CD4-positive, alpha-beta memory T cell (primary cell): ENCODE measurements around the gene TREML2. TPM values are rescaled to one million over a fixed set of nuclear protein-coding genes. Genes with fewer than 3 reads are reported as not detected.

Source experiments
- CTCF ChIA-PET: fragments of 350-600 bp; sonication (Branson Sonifier 250); formaldehyde crosslinking; loops from one replicate; lab custom pipeline; 2021; ENCODE audit warnings: inconsistent platforms; ENCODE audit not compliant: partially characterized antibody; lab: Charles Lee
- POLR2A ChIA-PET: fragments of 350-600 bp; sonication (Branson Sonifier 250); formaldehyde crosslinking; loops from one replicate; lab custom pipeline; 2021; ENCODE audit not compliant: partially characterized antibody; lab: Charles Lee
- DNase-seq, 5 donors: peaks; one replicate each; pipeline versions ENCODE4 v3.0.0 to v3.0.0-alpha.2; 2020 to 2022; ENCODE audit warnings: mixed read lengths in 1 of 5
- H3K27ac ChIP-seq: one replicate; pipeline ENCODE4 v1.7.0; 2013; ENCODE audit warnings: low read depth, low read length
- H3K27me3 ChIP-seq: 2 replicates; pipeline ENCODE4 v1.7.0; 2013; ENCODE audit warnings: mild to moderate bottlenecking, low read length, moderate library complexity; ENCODE audit not compliant: insufficient read depth
- H3K36me3 ChIP-seq: 2 replicates; pipeline ENCODE4 v1.7.0; 2013; ENCODE audit warnings: mild to moderate bottlenecking, low read length, moderate library complexity; ENCODE audit not compliant: insufficient read depth
- H3K4me1 ChIP-seq: 2 replicates; pipeline ENCODE4 v1.7.0; 2013; ENCODE audit warnings: mild to moderate bottlenecking, low read length, moderate library complexity; ENCODE audit not compliant: insufficient read depth
- H3K4me3 ChIP-seq, 2 donors: one replicate each; pipeline ENCODE4 v1.7.0; 2013; ENCODE audit warnings: low read length in 2 of 2, mild to moderate bottlenecking in 1 of 2
- H3K9me3 ChIP-seq, 2 donors: one replicate each; pipeline ENCODE4 v1.7.0; 2013; ENCODE audit warnings: low read length in 2 of 2, control low read depth in 1 of 2; ENCODE audit not compliant: control insufficient read depth in 1 of 2
- H3K27ac Mint-ChIP-seq, 7 donors: one replicate each; pipeline ENCODE4 v1.8.0; 2020 to 2021; ENCODE audit warnings: mixed read lengths in 7 of 7, mild to moderate bottlenecking in 6 of 7, inconsistent platforms in 3 of 7, moderate library complexity in 3 of 7
- H3K27me3 Mint-ChIP-seq, 2 donors: one replicate each; pipeline ENCODE4 v1.8.0; 2020 to 2021; ENCODE audit warnings: mixed read lengths in 2 of 2
- H3K36me3 Mint-ChIP-seq, 2 donors: one replicate each; pipeline ENCODE4 v1.8.0; 2020 to 2021; ENCODE audit warnings: mixed read lengths in 2 of 2, inconsistent platforms in 1 of 2, mild to moderate bottlenecking in 1 of 2
- H3K4me1 Mint-ChIP-seq, 4 donors: one replicate each; pipeline ENCODE4 v1.8.0; 2020 to 2021; ENCODE audit warnings: mixed read lengths in 4 of 4, mild to moderate bottlenecking in 1 of 4
- H3K4me3 Mint-ChIP-seq, 8 donors: one replicate each; pipeline ENCODE4 v1.8.0; 2020 to 2021; ENCODE audit warnings: mixed read lengths in 8 of 8, mild to moderate bottlenecking in 7 of 8, moderate library complexity in 6 of 8, inconsistent platforms in 3 of 8
- H3K9me3 Mint-ChIP-seq, 8 donors: one replicate each; pipeline ENCODE4 v1.8.0; 2020 to 2021; ENCODE audit warnings: mixed read lengths in 8 of 8, mild to moderate bottlenecking in 5 of 8, inconsistent platforms in 3 of 8, moderate library complexity in 1 of 8
- intact Hi-C: fragments of 100-400 bp; cut with micrococcal nuclease; formaldehyde crosslinking; loops from one replicate; pipeline ENCODE4 v1.15.1; 2023
- polyA plus RNA-seq, 2 donors: library from polyadenylated mRNA; unstranded; fragments of 300-500 nt; fragmentation: Illumina TruSeq; gene quantifications; one replicate each; pipeline ENCODE4 v1.2.3, GENCODE V29; 2021
- total RNA-seq, 2 experiments: library from RNA; stranded (reverse); gene quantifications; one replicate each; pipeline ENCODE4 v1.2.3, GENCODE V29; 2021

Gene TREML2
- total and polyA plus RNA-seq, 4 experiments from 2014 or later: 0.35 to 4.8 (median 0.98) TPM

DNA sequence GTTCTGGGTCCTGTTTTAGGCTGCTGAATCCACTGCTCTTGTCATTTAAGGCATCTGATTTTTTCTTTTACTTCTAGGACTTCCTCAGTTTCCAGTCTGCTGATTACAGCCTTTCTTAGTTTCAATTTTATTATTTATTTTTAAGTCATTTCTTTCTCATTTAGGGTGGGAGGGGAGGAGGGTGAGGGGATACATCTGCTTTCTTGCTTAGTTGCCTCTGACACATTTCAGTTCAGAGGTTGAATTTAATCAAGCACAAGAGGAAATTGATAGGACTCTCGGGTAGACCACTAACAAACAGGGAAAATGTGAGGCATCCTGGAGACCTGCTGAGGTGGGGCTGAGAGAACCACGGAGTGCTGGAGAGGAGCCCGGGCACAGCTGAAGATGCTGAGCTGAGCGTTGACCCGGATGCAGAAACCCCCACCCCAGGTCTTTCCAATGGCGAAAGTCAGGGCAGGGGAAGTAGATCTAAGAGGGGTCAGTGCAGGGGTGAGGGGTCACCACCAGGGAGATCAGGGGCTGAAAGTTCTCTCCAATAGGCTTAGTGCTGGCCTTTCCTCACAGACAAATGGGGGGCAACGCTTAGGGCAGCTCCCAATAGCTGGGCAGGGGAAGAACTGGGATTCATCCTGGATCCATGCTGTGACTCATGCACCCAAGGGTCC, 7.6 kb upstream of the TREML2 start:
- peaks cover 6 to 18% (median 11%) of the 10 kb centered on the region in 4 donors for H3K4me1 Mint-ChIP-seq
- H3K4me3 ChIP-seq: no peak overlapping the region
- H3K9me3 Mint-ChIP-seq: peaks cover 0 to 3% (median 0%) of the 10 kb centered on the region in 8 donors
- H3K27me3 ChIP-seq: no peaks in the 10 kb centered on the region
- POLR2A ChIA-PET: no interaction called here
- CTCF ChIA-PET: no interaction called here
- no peak overlapping the region for H3K4me3 Mint-ChIP-seq
- intact Hi-C loops: no loop called here
- no peaks in the 10 kb centered on the region for H3K36me3 ChIP-seq
- peaks cover 0 to 2% of the 10 kb centered on the region in 2 donors for H3K27me3 Mint-ChIP-seq
- peaks cover 7% of the 10 kb centered on the region for H3K4me1 ChIP-seq
- DNase-seq: no peak
- H3K27ac Mint-ChIP-seq: no peak overlapping the region
- no peaks in the 10 kb centered on the region for H3K36me3 Mint-ChIP-seq
- H3K9me3 ChIP-seq: no peaks in the 10 kb centered on the region
- no peak overlapping the region for H3K27ac ChIP-seq

DNA sequence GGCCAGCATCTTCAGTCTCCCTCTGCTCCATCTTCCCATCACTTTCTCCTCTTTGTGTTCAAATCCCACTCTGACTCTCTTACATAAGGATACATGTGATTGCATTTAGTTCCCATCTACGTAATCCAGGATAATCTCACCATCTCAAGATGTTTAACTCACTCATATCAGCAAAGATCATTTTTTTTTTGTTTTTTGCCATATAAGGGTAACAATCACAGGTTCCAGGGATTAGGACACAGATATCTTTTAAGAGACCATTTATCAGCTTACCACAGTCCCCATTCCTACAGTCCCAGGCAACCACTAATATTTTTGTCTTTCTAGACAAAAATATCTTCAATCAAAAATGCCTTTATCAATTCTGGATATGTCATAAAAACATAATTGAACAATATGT, 3.2 kb upstream of the TREML2 start:
- H3K4me1 ChIP-seq: peaks cover 51% of the 10 kb centered on the region
- H3K9me3 ChIP-seq: no peaks in the 10 kb centered on the region
- DNase-seq: no peak
- CTCF ChIA-PET: interaction anchor here (1.1 kb wide), 1 partner anchor 22 kb away, joined by 3 read pairs; no protein-coding TSS in a partner anchor
- H3K27me3 ChIP-seq: no peaks in the 10 kb centered on the region
- Mint-ChIP-seq H3K27ac (peak overlapping the region in 6 of 7 donors; percentile 21 to 98 (median 80)), H3K4me3 (peak overlapping the region in 2 of 8 donors; percentile 5 to 16), H3K36me3 (no peaks in the 10 kb centered on the region), H3K9me3 (peaks cover 0 to 3% (median 0%) of the 10 kb centered on the region in 8 donors), H3K4me1 (peaks cover 40 to 61% (median 50%) of the 10 kb centered on the region in 4 donors), H3K27me3 (no peaks in the 10 kb centered on the region)
- H3K27ac ChIP-seq: no peak overlapping the region
- intact Hi-C loops: no loop called here
- H3K4me3 ChIP-seq: no peak overlapping the region
- no peaks in the 10 kb centered on the region for H3K36me3 ChIP-seq
- POLR2A ChIA-PET: no interaction called here

DNA sequence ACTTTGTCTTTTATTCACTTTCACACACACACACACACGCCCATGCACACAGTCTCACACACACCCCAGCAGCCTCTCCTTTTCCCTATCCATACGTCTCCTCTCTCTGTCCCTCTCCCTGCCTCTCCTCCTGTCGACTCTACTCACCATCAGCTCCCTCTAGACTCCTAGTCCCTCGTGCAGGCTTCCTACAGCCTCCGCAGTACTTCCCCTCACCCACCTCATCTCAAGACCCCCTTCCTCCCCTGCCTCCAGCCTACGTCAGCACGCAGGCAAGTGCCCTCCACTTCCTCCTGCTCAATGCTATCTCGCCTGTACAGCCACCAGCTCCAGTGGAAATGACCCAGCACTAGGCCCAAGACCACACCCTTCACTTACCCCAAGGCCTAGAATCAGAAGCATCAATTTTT, 820 bp upstream of the TREML2 start:
- ChIA-PET CTCF (interaction anchor here (1.3 kb wide), 1 partner anchor 20 kb away, joined by 10 read pairs; no protein-coding TSS in a partner anchor), POLR2A (no interaction called here)
- Histone ChIP-seq H3K9me3 (no peaks in the 10 kb centered on the region), H3K4me3 (peak overlapping the region in 1 of 2 donors; percentile 37), H3K27ac (peak overlapping the region; percentile 78), H3K27me3 (no peaks in the 10 kb centered on the region), H3K4me1 (peaks cover 61% of the 10 kb centered on the region), H3K36me3 (no peaks in the 10 kb centered on the region)
- intact Hi-C loops: loop anchor here (2.0 kb wide), 1 partner anchor 97 kb away; no protein-coding TSS in a partner anchor
- Mint-ChIP-seq H3K27me3 (no peaks in the 10 kb centered on the region), H3K4me1 (peaks cover 51 to 82% (median 63%) of the 10 kb centered on the region in 4 donors), H3K9me3 (peaks cover 0 to 3% (median 0%) of the 10 kb centered on the region in 8 donors), H3K4me3 (peak overlapping the region; percentile 65 to 86 (median 75)), H3K36me3 (peaks cover 2 to 11% of the 10 kb centered on the region in 2 donors), H3K27ac (peak overlapping the region; percentile 94 to 98 (median 97))
- DNase-seq: no peak

DNA sequence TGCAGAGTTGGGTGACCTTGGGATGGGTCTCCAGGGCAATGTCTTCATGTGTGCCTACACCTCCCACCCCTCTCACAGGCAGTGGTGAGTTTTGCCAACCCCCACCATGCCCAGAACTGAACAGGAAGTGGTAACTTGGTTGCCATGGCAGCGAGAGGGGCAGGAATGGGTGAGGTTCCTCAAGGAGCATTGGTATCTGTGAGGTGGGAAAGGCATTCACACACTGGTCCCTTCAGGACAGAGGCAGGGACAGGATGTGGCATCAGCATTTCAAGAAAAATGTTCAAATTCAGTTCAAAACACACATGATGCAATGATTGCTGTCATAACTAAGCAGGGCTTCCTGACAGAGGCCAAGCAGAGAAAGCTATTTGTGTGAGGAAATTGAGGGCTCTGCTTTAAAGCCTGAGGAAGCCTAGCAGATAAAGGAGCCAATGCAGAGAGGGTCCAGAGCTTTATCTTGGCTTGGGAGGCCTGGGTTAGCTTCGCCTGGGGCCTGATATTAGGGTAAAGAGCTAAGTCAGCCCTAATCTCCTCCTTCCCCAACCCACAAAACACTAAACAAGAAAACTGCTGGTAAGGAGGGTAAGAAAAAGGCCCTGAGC, 551 bp downstream of the TREML2 start:
- H3K27ac Mint-ChIP-seq: peak overlapping the region; percentile 94 to 98 (median 97)
- H3K27me3 Mint-ChIP-seq: no peaks in the 10 kb centered on the region
- Histone ChIP-seq H3K27me3 (no peaks in the 10 kb centered on the region), H3K27ac (peak overlapping the region; percentile 78), H3K4me1 (peaks cover 61% of the 10 kb centered on the region), H3K9me3 (no peaks in the 10 kb centered on the region), H3K4me3 (peak overlapping the region; percentile 5 to 37), H3K36me3 (no peaks in the 10 kb centered on the region)
- CTCF ChIA-PET: interaction anchor here (0.8 to 3.2 kb wide), 9 partner anchors 8 to 161 kb away, joined by 3 to 18 read pairs (median 3); partner anchors contain the start of genes NFYA, OARD1 and UNC5CL
- H3K9me3 Mint-ChIP-seq: peaks cover 0 to 3% (median 0%) of the 10 kb centered on the region in 8 donors
- peak overlapping the region; percentile 68 to 86 (median 78) for H3K4me3 Mint-ChIP-seq
- DNase-seq: peak; percentile 62 to 79 (median 73)
- H3K36me3 Mint-ChIP-seq: peaks cover 2 to 11% of the 10 kb centered on the region in 2 donors
- POLR2A ChIA-PET: interaction anchor here (0.7 to 1.8 kb wide), 7 partner anchors 18 to 144 kb away, joined by 3 to 15 read pairs (median 3); partner anchors contain the start of genes NFYA and OARD1
- intact Hi-C loops: loop anchor here (1.0 to 2.0 kb wide), 2 partner anchors 98 to 128 kb away; partner anchors contain the start of genes NFYA and OARD1
- H3K4me1 Mint-ChIP-seq: peaks cover 51 to 95% (median 65%) of the 10 kb centered on the region in 4 donors

DNA sequence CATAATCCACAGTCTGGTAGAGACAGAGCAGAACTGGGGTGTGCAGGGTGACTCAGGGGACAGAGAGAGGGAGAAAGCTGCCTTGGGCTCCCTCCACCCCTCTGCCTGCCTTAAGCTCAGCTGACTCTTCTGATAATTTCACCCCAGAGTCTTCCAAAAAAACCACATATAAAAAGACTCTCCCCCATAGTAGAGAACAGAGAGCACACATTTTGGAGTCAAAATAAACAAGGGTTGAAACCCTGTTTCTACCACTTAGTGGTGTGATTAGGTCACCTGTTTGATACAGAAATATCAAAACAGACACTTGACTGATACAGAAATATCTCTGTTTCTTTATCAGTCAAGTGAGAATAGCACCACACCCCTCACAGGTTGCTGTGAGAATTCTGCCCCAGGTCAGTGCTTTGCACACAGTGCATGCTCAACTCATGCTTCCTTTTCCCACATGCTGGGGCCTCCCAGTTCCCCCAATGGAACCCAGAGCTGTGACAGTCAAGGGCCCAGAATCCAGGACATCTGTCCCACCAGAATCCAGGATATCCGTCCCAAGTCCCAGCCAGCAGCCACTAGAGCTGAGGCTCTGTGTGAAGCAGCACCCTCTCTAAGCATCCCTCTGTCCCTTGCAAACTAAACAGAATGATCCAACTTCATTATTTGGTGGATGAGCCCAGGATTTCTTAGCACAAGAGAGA, 1.2 kb downstream of the TREML2 start:
- Histone ChIP-seq H3K9me3 (no peaks in the 10 kb centered on the region), H3K27ac (peak overlapping the region; percentile 78), H3K4me3 (peak overlapping the region; percentile 5 to 19), H3K27me3 (no peaks in the 10 kb centered on the region), H3K4me1 (peaks cover 61% of the 10 kb centered on the region), H3K36me3 (no peaks in the 10 kb centered on the region)
- H3K4me3 Mint-ChIP-seq: peak overlapping the region; percentile 68 to 86 (median 78)
- ChIA-PET CTCF (interaction anchor here (1.0 to 3.2 kb wide), 8 partner anchors 8 to 160 kb away, joined by 3 to 18 read pairs (median 4); partner anchors contain the start of gene UNC5CL), POLR2A (interaction anchor here (0.7 to 1.8 kb wide), 6 partner anchors 18 to 129 kb away, joined by 3 to 15 read pairs (median 5); partner anchors contain the start of genes NFYA and OARD1)
- H3K36me3 Mint-ChIP-seq: peaks cover 6 to 11% of the 10 kb centered on the region in 2 donors
- H3K27ac Mint-ChIP-seq: peak overlapping the region; percentile 94 to 98 (median 97)
- DNase-seq: peak in 3 of 5 donors; percentile 9 to 35 (median 30)
- H3K4me1 Mint-ChIP-seq: peaks cover 54 to 95% (median 71%) of the 10 kb centered on the region in 4 donors
- peaks cover 0 to under 1% (median 0%) of the 10 kb centered on the region in 8 donors for H3K9me3 Mint-ChIP-seq
- H3K27me3 Mint-ChIP-seq: no peaks in the 10 kb centered on the region
- intact Hi-C loops: loop anchor here (1.0 to 2.0 kb wide), 2 partner anchors 99 to 127 kb away; partner anchors contain the start of genes NFYA and OARD1

DNA sequence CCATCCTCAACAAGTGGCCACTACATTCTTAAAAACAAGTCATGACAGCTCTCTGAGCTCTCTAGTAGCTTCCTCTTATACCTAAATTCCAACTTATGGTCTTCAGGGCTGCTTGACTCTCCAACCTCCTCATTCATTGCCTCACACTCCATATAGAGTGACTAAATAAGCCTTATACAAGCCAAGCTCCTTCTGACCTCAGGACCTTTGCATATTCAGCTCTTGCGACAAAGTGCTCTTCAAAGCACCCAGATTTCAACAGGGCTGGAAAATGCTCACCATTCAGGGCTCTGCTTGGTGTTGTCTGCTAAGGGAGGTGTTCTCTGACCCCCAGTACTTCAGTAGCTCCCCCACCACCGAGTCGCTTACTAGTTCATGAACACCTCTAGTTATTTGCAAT, 3.7 kb downstream of the TREML2 start:
- H3K9me3 Mint-ChIP-seq: no peaks in the 10 kb centered on the region
- ChIA-PET CTCF (interaction anchor here (0.9 to 3.7 kb wide), 2 partner anchors 15 to 24 kb away, joined by 3 to 26 read pairs; no protein-coding TSS in a partner anchor), POLR2A (no interaction called here)
- Histone ChIP-seq H3K27ac (no peak overlapping the region), H3K4me1 (peaks cover 41% of the 10 kb centered on the region), H3K9me3 (no peaks in the 10 kb centered on the region), H3K36me3 (no peaks in the 10 kb centered on the region), H3K4me3 (no peak overlapping the region), H3K27me3 (no peaks in the 10 kb centered on the region)
- H3K4me1 Mint-ChIP-seq: peaks cover 51 to 83% (median 67%) of the 10 kb centered on the region in 4 donors
- DNase-seq: no peak
- intact Hi-C loops: no loop called here
- no peaks in the 10 kb centered on the region for H3K27me3 Mint-ChIP-seq
- H3K27ac Mint-ChIP-seq: peak overlapping the region in 6 of 7 donors; percentile 22 to 86 (median 69)
- H3K4me3 Mint-ChIP-seq: no peak overlapping the region
- H3K36me3 Mint-ChIP-seq: peaks cover 10 to 14% of the 10 kb centered on the region in 2 donors
